Measurements from ENCODE around the gene SULT6B1. TPM values are rescaled to one million over a fixed set of nuclear protein-coding genes. Genes with fewer than 3 reads are reported as not detected.

The SULT6B1 gene
- total RNA-seq, 1 experiment from 2014 or later: not detected

GRCh38 chr2:37189452-37190153, 1.1 kb upstream of the SULT6B1 start:
- POLR2A ChIA-PET (ENCODE audit: low non-redundant PET): interaction anchor here (0.6 kb wide), 1 partner anchor 24 kb away, joined by 5 read pairs; no protein-coding TSS in a partner anchor
- H3K27ac ChIP-seq (ENCODE audit: low read depth, low read length, poor library complexity, severe bottlenecking): peak overlapping the region; percentile 7

GRCh38 chr2:37181726-37182684, 6.5 kb downstream of the SULT6B1 start:
- Histone ChIP-seq H3K4me1 (ENCODE audit: insufficient read depth, low read length, poor library complexity, severe bottlenecking) (no peaks in the 10 kb centered on the region), H3K9me3 (ENCODE audit: low read depth, low read length, poor library complexity, severe bottlenecking) (no peaks in the 10 kb centered on the region), H3K36me3 (ENCODE audit: insufficient read depth, low read length, poor library complexity, severe bottlenecking) (no peaks in the 10 kb centered on the region), H3K27me3 (replicated peaks; ENCODE audit: insufficient read depth, low read depth, low read length, poor library complexity) (no peaks in the 10 kb centered on the region), H3K4me3 (ENCODE audit: low read depth, low read length, poor library complexity, severe bottlenecking) (no peak overlapping the region), H3K27ac (ENCODE audit: low read depth, low read length, poor library complexity, severe bottlenecking) (no peak overlapping the region)
- CTCF ChIA-PET: no interaction called here
- TF ChIP-seq EZH2 (IDR thresholded peaks at IDR 0.05; ENCODE audit: borderline replicate concordance, low read depth, low read length, poor library complexity, severe bottlenecking): no peak
- TF ChIP-seq CTCF (conservative IDR thresholded peaks at IDR 0.05; ENCODE audit: low read depth, low read length): no peak
- no TSS peak for BruUV-seq (replicated peaks)
- POLR2A ChIA-PET (ENCODE audit: low non-redundant PET): no interaction called here
- intact Hi-C loops (cut with micrococcal nuclease; ENCODE audit: unreplicated experiment): no loop called here
- DNase-seq (ENCODE audit: low spot score): peak; percentile 40

More at GRCh38 chr2:37189452-37190153, 1.1 kb upstream of the SULT6B1 start:
- H3K4me1 ChIP-seq (ENCODE audit: insufficient read depth, low read length, poor library complexity, severe bottlenecking): peaks cover 5% of the 10 kb centered on the region
- no peak for TF ChIP-seq EZH2 (IDR thresholded peaks at IDR 0.05; ENCODE audit: borderline replicate concordance, low read depth, low read length, poor library complexity, severe bottlenecking)
- no peak for TF ChIP-seq CTCF (conservative IDR thresholded peaks at IDR 0.05; ENCODE audit: low read depth, low read length)
- BruUV-seq (replicated peaks): no TSS peak
- no peaks in the 10 kb centered on the region for H3K9me3 ChIP-seq (ENCODE audit: low read depth, low read length, poor library complexity, severe bottlenecking)
- intact Hi-C loops (cut with micrococcal nuclease; ENCODE audit: unreplicated experiment): no loop called here
- no peak overlapping the region for H3K4me3 ChIP-seq (ENCODE audit: low read depth, low read length, poor library complexity, severe bottlenecking)
- DNase-seq (ENCODE audit: low spot score): peak; percentile 90
- no peaks in the 10 kb centered on the region for H3K27me3 ChIP-seq (replicated peaks; ENCODE audit: insufficient read depth, low read depth, low read length, poor library complexity)
- CTCF ChIA-PET: interaction anchor here (1.0 kb wide), 1 partner anchor 30 kb away, joined by 4 read pairs; no protein-coding TSS in a partner anchor
- H3K36me3 ChIP-seq (ENCODE audit: insufficient read depth, low read length, poor library complexity, severe bottlenecking): no peaks in the 10 kb centered on the region

- Histone ChIP-seq H3K9me3 (ENCODE audit: low read depth, low read length, poor library complexity, severe bottlenecking) (no peaks in the 10 kb centered on the region), H3K27me3 (replicated peaks; ENCODE audit: insufficient read depth, low read depth, low read length, poor library complexity) (no peaks in the 10 kb centered on the region), H3K4me3 (ENCODE audit: low read depth, low read length, poor library complexity, severe bottlenecking) (no peak overlapping the region), H3K36me3 (ENCODE audit: insufficient read depth, low read length, poor library complexity, severe bottlenecking) (no peaks in the 10 kb centered on the region), H3K27ac (ENCODE audit: low read depth, low read length, poor library complexity, severe bottlenecking) (no peak overlapping the region), H3K4me1 (ENCODE audit: insufficient read depth, low read length, poor library complexity, severe bottlenecking) (no peaks in the 10 kb centered on the region)
- intact Hi-C loops (cut with micrococcal nuclease; ENCODE audit: unreplicated experiment): no loop called here
- no TSS peak for BruUV-seq (replicated peaks)
- no peak for DNase-seq (ENCODE audit: low spot score)
- POLR2A ChIA-PET (ENCODE audit: low non-redundant PET): no interaction called here
- TF ChIP-seq EZH2 (IDR thresholded peaks at IDR 0.05; ENCODE audit: borderline replicate concordance, low read depth, low read length, poor library complexity, severe bottlenecking) (no peak), CTCF (conservative IDR thresholded peaks at IDR 0.05; ENCODE audit: low read depth, low read length) (no peak)
- CTCF ChIA-PET: no interaction called here
Observed at GRCh38 chr2:37180640-37181039, 7.8 kb downstream of the SULT6B1 start.

All from A673 (cell line).